Stimulated activated CD4-positive, alpha-beta T cell treated with anti-CD3 and anti-CD28 coated beads, Interleukin-15, amount 100 ng/mL, for 48 hours (primary cell): ENCODE data around the gene ZNF564.
A peak's percentile ranks its signal among the peaks of the same experiment; 100 is the strongest.
"Not testable (repeated sequence)": the region's sequence is repeated elsewhere in the genome, so short reads cannot be mapped to it uniquely, and the experiment has no call there.

Source experiments
- DNase-seq, 2 donors: peaks; one replicate each; pipeline ENCODE4 v3.0.0-alpha.2; 2020; ENCODE audit warnings: low read depth in 2 of 2

ZNF564 gene

DNA sequence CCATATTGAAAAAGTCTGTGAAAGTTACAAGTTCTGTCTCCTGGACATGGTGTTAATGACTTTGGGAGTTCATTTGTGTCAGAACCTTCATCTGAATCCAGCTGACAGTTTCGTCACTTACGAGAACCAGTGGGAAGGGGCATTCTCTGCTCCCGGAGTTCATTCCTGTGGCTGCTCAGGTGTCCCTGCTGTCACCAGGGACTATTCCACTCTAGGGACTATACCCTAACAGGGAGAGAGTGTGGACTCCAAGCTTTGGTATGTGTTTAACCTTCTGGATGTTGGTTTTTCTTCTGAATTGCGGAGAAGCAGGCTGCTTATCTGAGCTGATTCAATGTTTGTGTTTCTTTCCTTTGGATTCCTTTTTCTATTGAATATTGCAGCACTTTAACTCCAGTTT lies 54.2 kb downstream of the ZNF564 start:
- no peak for DNase-seq

DNA sequence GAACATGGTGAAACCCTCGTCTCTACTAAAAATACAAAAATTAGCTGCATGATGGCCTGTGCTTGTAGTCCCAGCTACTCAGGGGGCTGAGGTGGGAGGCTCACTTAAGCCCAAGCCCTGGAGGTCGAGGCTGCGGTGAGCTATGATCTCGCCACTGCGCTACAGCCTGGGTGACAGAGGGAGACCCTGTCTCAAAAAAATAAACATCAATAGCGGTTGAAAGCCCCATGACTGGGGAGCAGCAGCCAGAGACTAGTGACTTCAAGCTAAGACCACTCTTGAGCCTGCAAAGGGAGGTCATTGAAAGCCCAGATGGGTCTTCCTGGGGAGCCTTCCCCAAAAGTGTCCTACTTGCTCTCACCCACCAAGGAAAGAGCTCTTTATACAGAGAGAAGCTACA lies 54.8 kb downstream of the ZNF564 start:
- DNase-seq = no peak

DNA sequence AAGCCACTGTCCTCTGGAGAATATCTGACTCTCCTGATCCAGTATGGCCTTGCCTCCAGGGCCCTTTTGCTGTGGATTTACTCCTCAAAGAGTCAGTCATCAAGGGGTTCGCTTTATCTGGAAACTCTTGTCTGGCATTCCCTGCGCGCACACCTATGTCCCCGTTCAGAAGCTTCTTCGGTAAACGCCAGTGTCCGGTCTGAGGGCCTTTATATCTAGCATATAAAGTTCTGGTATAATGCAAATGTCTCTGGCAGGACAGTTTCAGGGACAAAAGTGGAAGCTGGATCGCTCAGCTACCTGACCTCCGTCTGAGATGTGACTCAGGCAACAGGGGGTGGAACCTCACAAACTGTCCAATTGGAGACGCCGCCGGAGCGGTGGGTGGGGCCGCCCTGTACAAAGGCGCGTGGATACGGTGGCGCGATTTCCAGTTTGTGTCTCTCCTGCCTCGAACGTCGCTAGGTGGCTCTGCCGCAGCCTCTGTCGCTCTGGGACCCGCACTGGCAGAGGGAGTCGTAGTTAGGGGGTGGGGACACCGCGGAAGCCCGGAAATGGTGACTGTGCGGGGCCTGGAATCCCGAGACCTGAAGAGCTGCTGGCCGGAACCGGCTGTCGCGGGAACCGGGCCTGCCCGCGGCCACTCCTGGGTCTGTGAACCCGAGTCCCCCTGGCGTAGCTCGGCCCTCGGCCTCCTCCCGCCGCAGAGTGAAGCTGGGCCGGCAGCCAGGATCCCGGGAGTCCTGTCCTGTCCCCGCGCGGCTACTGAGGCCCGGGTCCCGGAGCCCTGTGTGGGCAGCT lies 56.1 kb downstream of the ZNF564 start:
- peak; percentile 92 to 95 for DNase-seq

DNA sequence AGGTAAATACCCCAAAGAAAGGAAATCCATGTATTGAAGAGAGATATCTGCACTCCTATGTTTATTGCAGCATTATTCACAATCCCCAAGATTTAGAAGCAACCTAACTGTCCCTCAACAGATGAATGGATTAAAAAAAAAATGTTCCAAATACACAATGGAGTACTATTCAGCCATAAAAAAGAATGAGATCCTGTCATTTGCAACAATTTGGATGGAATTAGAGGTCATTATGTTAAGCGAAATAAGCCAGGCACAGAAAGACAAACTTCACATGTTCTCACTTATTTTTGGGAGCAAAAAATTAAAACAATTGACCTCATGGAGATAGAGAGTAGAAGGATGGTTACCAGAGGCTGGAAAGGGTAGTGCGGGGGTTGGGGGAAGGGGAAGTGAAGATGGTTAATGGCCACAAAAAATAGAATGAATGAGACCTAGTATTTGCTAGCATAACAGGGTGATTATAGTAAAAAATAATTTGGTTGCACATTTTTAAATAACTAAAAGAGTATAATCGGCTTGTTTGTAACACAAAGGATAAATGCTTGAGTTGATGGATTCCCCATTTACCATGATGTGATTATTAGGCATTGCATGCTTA lies 56.9 kb downstream of the ZNF564 start:
- no peak for DNase-seq

DNA sequence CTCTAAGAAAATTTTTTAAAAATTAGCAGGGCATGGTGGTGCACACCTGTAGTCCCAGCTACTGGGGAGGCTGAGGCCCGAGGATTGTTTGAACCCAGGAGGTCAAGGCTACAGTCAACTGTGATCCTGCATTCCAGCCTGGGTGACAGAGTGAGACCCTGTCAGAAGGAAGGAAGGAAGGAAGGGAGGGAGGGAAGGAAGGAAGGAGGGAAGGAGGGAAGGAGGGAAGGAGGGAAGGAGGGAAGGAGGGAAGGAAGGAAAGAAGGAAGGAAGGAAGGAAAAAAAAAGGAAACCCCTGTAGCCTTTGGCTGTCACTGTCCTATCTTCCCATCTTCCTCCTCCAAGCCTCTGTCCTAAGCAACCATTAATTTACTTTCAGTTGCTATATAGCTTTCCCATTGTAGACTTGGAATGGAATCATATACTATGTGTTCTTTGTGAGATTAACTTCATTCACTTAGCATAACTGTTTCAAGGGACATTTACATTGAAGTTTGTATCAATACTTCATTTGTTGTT lies 65.0 kb downstream of the ZNF564 start:
- not testable (repeated sequence) for DNase-seq

DNA sequence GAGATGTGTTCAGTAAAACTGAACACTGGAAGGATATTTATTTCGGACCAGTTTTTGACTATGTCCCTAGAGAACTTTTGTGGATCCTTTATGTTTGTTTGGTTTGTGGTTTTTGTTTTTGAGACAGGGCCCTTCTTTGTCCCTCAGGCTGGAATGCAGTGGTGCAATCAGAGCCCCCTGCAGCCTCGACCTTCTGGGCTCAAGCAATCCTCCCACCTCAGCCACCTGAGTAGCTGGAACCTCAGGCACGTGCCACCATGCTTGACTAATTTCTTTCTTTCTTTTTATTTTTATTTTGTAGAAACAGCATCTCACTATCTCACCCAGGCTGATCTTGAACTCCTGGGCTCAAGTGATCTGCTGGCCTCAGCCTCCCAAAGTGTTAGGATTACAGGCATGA lies 65.7 kb downstream of the ZNF564 start:
- no peak for DNase-seq

DNA sequence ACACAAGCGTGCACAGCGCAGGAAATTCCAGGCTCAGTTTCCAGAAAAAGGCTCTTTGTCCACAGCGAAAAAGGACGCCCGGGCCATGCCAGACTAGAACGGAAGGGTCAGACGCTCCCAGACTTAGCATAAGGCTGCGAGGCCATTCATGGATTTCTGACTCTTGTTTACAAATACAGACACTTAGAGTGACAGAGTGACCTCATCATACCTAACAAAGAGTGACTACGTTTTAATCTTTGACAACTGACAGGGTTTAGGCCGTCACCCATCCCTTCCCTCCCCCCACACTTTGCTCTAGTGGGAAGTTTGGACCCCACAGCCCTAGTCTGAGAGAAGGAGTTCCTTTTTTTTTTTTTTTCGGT lies 66.2 kb downstream of the ZNF564 start:
- no peak for DNase-seq

DNA sequence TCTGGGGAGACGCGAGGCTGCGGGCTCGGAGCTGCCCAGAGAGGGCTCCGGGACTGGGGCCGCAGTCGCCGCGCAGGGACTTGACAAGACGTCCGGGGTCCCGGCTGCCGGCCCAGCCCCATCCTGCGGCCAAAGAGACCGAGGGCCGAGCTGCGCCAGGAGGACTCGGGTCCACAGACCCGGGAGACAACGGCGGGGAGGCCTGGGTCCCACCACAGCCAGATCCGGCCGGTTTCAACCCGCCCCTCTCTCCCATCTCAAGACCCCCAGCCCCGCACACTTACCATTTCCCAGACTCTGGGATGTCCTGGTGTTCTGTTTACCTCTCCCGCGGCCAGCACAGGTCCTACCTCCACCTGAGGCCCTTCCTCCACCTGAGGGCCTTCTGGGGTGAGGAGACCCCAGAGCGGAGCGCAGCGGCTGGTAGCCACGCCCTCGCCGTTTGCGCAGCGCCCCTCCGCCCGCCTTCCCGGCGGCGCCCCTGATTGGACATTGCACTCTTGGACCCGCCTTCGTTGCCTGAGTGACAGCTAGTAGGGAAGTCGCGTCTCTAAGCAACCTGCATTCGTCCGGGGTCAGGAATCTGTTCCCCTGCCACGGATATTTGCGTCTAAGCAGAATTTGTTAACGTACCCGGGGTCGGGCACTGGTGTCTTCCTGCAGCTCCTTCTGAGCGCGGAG lies 66.8 kb downstream of the ZNF564 start, which contains the start of gene ZNF709:
Gene ZNF709, minus strand, starts transcription at position 446 of the 681 bp plus-strand sequence. Its CDS starts 159 bp downstream, at position 287.
- DNase-seq = peak; percentile 74 to 85

DNA sequence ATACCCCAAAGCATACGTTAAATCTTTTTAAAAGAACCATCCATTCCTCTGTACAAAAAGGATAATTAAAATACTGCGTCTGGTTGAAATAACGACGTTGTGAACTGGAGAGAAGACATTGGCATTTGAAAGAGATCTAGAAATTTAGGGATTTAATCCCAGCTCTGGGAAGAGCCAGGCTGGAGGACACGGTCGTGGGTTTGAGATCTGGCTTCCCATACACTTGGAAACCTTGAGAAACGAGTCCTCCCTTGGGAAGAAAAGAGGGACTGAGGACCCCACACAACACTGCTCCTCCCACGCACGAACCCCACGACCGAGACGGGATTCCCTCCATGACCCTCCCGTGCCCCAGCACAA lies 67.3 kb downstream of the ZNF564 start:
- no peak for DNase-seq

DNA sequence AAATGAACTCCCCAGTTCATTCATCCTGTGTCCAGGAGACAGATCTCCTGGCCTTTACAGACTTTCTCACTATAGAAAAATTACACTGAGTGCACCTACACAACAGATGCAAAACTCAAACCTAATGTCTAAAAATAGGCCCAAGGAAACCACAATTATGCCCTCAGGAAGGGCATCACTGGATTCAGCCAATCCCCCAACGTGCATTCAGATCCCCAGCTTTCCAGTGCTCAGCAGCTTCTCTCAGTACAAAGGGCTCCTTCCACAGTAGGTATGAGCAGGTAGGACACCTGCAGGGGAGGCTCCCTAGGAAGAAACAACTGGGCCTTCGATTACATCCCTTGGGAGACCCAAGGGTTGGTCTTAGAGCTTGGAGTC lies 68.8 kb downstream of the ZNF564 start:
- DNase-seq = no peak

DNA sequence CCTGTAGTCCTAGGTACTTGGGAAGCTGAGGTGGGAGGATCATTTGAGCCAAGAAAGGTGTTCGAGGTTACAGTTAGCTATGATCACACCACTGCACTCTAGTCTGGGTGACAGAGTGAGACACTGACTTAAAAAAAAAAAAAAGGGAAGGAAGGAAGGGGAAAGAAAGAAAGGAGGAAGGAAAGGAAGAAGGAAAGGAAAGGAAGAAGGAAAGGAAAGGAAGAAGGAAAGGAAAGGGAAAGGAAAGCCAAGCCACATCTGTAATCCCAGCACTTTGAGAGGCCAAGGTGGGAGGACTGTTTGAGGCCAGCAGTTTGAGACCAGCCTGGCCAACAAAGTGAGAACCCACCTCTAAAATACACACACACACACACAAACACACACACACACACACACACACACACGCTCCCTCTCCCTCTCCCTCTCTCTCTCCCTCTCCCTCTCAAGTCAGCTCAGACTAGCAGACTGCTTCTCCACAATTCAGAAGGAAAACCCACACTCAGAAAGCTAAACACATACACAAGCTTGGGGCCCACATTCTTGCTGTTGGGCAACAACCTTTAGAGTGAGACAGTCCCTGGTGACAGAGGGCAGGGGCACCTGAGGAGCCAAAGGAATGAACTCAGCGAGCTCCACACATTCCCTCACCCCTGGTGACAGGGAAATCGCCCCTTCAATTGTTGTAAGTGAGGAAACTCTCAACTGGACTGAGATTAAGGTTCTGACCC lies 69.3 kb downstream of the ZNF564 start:
- DNase-seq = no peak

DNA sequence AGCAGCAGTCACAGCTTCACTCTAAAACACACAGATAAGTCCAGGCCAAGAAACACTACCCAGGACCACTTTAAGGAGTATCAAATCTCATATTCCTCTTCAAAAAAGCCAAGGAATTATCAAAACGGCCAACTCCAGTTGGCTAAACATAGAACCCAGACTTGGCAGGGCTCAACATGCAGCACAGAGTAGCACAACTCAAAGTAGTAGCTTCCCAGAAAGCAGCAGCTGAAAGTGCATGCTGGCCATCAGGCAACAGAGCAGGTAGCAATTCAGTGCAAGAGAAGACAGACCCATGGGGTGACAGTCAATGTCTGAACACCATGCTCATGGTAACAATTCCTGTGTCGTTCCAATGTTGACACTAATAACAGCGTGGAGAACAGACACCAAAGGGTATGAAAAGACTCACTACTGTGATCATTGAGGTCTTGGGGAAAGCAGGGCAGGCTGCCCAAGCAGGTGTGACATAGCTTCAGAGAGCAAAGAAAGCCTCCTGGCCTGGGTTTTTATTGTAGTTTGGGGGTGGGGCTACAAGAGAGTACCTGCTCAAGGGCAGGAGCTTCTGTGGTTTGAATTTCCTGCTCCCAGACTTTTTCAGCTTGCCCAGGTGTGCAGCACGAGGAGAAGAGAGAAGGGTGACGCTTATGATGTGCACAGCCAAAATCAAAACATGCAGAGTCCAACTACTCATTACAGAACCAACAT lies 72.9 kb downstream of the ZNF564 start:
- DNase-seq = no peak
